Inflammatory macrophage (primary cell): ENCODE data around the gene TMEM169.

Source experiments
- DNase-seq, 2 donors: peaks; one replicate each; pipeline ENCODE4 v3.0.0-alpha.2; 2020 to 2022
- total RNA-seq, 18 experiments: gene quantifications; one replicate each; lab custom pipeline; 2026; ENCODE audit warnings: mixed read lengths in 6 of 18, inconsistent platforms in 2 of 18; lab: John Stamatoyannopoulos, UW

Gene TMEM169
- total RNA-seq, result 0 to 2.5 (median 0.23) reads per million in 18 experiments

GRCh38 chr2:216081487-216082116, at the start of gene TMEM169, which contains the start of gene PECR:
TSS of gene TMEM169 (plus strand) at chr2:216081919. CDS start at chr2:216095964, 14,045 bp downstream.
TSS of gene PECR (minus strand) at chr2:216081809. CDS start at chr2:216081741, 68 bp downstream.
- DNase-seq, result peak; percentile 54 to 66

- DNase-seq, result no peak
These were observed 49.6 kb upstream of the TMEM169 start for GRCh38 chr2:216031960-216032689.

DNA sequence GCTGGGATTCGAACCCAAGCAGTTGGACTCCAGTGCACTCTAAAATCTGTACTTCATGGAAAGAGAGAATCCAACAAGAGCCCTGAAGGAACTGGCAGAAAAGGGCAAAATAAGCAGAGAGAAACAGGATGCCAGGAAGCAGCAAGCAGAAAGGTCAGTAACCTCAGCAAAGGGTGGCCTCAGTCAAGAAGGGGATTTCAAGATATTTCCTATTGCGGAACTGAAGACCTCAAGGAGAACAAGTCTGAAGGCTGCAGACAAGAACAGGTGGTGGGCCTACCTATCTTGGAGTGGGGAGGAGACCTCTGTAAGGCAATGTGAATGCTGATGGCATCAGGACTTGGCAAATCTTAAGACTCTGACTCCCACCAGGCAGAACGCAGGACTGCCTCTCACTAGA, 48.3 kb upstream of the TMEM169 start:
- DNase-seq, result no peak

DNA sequence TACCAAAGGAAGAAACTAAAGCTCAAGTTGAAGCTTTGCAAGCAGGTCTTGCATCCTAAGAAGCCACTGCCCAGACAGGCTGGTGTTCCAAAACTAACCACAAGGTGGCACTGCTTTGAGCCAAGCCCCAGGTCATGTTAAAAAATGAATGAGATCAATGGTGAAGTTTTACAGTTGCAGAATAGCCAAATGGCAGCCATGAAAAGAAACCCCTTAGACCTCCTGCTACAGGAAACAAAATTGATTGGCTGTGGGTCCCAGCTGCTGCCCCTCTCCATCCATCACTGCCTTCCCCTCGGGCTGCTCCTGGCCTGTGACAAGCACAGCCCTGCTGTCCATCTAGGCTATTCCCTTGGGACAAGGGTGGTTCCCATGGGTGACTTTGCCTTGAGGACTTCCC, 47.7 kb upstream of the TMEM169 start:
- peak; percentile 74 to 76 for DNase-seq

GRCh38 chr2:216039918-216040317, 41.8 kb upstream of the TMEM169 start:
- no peak for DNase-seq

GRCh38 chr2:216041438-216041837, 40.3 kb upstream of the TMEM169 start:
- DNase-seq, result no peak

- DNase-seq, result no peak
These were observed 37.8 kb upstream of the TMEM169 start for GRCh38 chr2:216043949-216044348.

GRCh38 chr2:216044883-216045486, 36.7 kb upstream of the TMEM169 start:
- DNase-seq, result no peak

GRCh38 chr2:216047397-216047796, 34.3 kb upstream of the TMEM169 start:
- no peak for DNase-seq

GRCh38 chr2:216049452-216049851, 32.3 kb upstream of the TMEM169 start:
- no peak for DNase-seq

- no peak for DNase-seq
These were observed 30.4 kb upstream of the TMEM169 start for GRCh38 chr2:216051350-216051749.

DNA sequence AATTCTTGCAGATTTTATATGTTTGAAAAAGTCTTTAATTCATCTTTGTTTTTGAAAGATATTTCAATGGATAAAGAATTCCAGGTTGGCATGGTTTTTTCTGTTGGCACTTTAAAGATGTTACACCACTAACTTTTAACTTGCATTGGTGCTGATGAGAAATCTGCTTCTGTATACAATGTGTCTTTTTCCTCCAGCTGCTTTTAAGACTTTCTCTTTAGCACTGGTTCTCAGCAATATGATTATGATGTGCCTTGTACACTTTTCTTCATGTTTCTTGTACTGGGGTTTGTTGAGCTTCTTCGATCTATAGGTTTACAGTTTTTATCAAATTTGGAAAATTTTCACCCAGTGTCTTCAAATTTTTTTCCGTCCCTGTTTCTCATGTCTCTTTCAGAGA, 29.3 kb upstream of the TMEM169 start:
- DNase-seq, result no peak

- DNase-seq, result no peak
These were observed 26.0 kb upstream of the TMEM169 start for GRCh38 chr2:216055680-216056079.

- peak in 1 of 2 donors; percentile 15 for DNase-seq
These were observed 25.0 kb upstream of the TMEM169 start for GRCh38 chr2:216056739-216057138.

DNA sequence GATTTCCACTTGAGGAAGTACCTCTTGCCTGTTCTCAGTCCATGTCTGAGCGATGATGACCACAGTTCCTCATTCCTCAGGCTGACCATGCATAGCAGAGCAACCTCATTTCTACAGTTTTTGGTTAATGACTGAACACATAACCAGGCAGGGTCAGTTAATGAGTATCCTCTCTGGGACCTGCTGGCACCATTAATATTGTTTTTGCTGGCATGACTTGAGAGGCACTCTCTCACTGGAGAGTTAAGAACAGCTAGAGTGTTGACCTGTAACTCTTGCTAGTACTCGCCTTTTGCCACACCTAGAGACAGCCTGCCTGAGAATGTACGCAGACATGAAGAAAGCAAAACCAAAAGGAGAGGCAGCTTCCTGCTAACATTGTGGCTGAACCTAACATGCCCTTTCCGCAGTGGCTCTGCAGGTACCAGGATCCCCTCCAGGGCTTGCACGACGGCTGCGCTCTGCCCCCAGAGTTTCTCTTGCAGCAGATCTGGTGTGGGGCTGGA, 24.0 kb upstream of the TMEM169 start:
- peak; percentile 78 to 82 for DNase-seq

DNA sequence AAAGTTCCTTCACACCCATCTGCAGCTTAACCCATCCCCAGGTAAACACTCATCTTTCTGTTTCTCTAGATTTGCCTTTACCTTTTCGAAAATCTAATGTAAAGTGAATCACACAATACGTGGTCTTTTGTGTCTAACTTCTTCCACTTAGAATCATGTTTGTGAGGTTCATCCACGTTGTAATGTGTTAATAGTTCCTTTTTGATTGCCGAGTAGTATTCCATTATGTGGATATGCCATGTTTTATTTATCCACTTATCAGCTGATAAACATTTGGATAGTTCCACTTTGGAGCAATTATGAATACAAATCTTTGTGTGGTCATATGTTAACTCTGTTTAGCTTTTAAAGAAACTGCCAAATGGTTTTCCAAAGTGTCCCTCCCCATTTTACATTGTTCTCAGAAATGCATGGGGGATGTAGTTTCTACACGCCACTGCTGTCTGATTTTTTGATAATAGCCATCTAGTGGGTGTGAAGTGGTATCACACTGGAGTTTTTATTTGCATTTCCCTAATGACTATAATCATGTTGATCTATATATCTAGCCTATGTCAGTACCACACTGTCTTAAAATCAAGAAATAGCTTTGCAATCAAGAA, 22.4 kb upstream of the TMEM169 start:
- no peak for DNase-seq

- DNase-seq, result no peak
These were observed 17.6 kb upstream of the TMEM169 start for GRCh38 chr2:216064014-216064630.

DNA sequence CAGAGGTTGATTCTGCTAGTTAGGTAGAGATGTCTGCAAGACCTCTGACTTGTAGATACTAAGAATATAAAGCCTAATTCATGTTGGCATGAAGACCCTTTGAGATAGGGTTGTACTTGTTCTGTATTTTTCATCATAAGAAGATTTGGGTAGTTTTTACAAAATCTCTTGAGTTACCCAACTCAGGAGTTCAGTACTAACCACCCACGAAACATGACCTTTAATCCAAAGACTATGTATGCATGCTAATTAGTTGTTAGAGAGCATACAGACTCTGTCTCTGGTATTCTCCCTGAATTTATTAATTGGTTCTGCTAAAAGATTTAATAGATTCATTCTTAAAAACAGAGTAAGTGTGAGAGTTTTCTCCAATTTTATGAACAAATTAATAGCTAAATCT, 17.1 kb upstream of the TMEM169 start:
- no peak for DNase-seq

GRCh38 chr2:216066230-216066629, 15.5 kb upstream of the TMEM169 start:
- no peak for DNase-seq

- no peak for DNase-seq
These were observed 12.7 kb upstream of the TMEM169 start for GRCh38 chr2:216069028-216069427.

DNA sequence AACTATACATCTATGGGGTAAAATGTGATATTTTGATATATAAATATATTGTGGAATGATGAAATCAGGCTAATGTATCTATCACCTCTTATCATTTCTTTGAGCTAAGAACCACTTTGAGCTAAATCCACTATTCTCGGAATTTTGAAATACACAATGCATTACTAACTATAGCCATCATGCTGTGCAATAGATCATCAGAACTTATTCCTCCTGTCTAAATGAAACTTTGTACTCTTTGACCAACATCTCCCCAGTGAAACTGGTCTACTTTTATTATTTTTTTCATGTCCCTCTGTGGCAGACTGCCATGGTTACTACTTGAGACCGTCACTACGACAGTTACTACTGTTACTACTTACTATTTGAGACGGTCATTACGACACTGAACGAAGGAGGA, 11.5 kb upstream of the TMEM169 start:
- DNase-seq, result no peak

- DNase-seq, result no peak
These were observed 10.4 kb upstream of the TMEM169 start for GRCh38 chr2:216071111-216071851.
